ENCODE measurements around the gene MET. TPM values are rescaled to one million over a fixed set of nuclear protein-coding genes. Genes with fewer than 3 reads are reported as not detected.

MET gene
- total and polyA plus RNA-seq, 2 of the 13 experiments (the other 11 are each of a cell fraction or from before 2014, with no cell fraction given), result 21.8 to 31.5 TPM

DNA sequence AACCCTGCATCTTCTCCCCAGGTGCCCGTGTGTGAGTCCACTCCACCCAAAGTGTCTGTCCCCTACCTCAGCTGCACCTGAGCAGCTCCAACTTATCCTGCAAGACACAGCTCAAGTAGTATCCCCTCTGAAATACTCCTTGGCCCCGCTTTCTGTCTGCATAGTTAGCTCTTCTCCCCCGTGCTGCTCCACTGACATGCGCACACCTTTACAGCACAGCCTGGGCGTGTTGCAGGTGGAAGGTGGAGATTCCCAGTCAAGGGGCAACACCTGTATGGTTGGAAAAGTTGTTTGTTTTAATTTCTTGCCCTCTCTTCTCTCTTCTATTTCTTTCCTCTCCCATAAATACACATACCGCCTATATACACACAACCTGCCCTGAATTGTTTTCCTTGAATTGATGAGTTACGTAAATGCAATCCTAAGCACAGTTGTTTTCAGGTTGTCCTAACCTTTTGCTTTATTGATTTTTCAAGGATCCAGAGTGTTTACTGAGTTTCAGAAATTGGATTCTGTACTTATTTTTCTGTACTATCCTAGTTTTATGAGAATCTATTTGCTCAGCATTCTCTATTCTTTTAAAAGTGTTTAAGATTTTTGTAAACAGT lies 14.9 kb downstream of the MET start:
- peak overlapping the region; percentile 62 for H3K4me2 ChIP-seq (ENCODE audit: low read depth, low read length)
- CTCF ChIA-PET (ENCODE audit: low intra/inter-chr PET ratio, low total read pairs), result no interaction called here
- 52% methylated on average over 7 of the region's 7 CpGs for WGBS (ENCODE audit: low lambda C conversion rate)
- FAIRE-seq (no peak), DNase-seq (ENCODE audit: low spot score) (peak; percentile 70), ATAC-seq (peak; percentile 88)
- peaks cover 33% of the 10 kb centered on the region for H3K79me2 ChIP-seq (ENCODE audit: insufficient read depth, low read length)
- 0 out of 6 replicates have a peak overlapping the region, but pooled peaks of 1 of the 3 experiments have one; percentile 15 for H3K4me3 ChIP-seq (replicated peaks in 1 of 3; ENCODE audit: insufficient read depth in 1 of 3, low read depth in 2 of 3, low read length in 3 of 3)
- no peak overlapping the region for H3K9ac ChIP-seq (ENCODE audit: insufficient read depth, low read depth, low read length)
- peaks cover 46% of the 10 kb centered on the region for H3K4me1 ChIP-seq (ENCODE audit: insufficient read depth, low read length)
- peak overlapping the region; percentile 47 for H3K27ac ChIP-seq (ENCODE audit: extremely low read length, insufficient read depth, low read length)
- no peak overlapping the region for H2AFZ ChIP-seq (ENCODE audit: low read length)
- no TSS peak for BruUV-seq (replicated peaks)
- H4K20me1 ChIP-seq (ENCODE audit: insufficient read depth, low read length), result no peaks in the 10 kb centered on the region
- in situ Hi-C loops (cut with HindIII; ENCODE audit: extremely low pct_ligation_motif_present, low pct_unique_long_range_greater_than_20kb) (no loop called here), intact Hi-C loops (cut with micrococcal nuclease; ENCODE audit: unreplicated experiment) (loop anchor here (5.0 kb wide), 1 partner anchor 115 kb away; no protein-coding TSS in a partner anchor)
- POLR2A ChIA-PET, result interaction anchor here (1.0 kb wide), 1 partner anchor 124 kb away, joined by 3 read pairs; no protein-coding TSS in a partner anchor
- no peaks in the 10 kb centered on the region for H3K27me3 ChIP-seq (ENCODE audit: control insufficient read depth in 1 of 2, insufficient read depth in 2 of 2, low read length in 2 of 2)
- no peaks in the 10 kb centered on the region for H3K36me3 ChIP-seq (replicated peaks in 1 of 2; ENCODE audit: control insufficient read depth in 1 of 2, insufficient read depth in 2 of 2, low read length in 2 of 2)
- no peaks in the 10 kb centered on the region for H3K9me3 ChIP-seq (ENCODE audit: low read length)
- no peak for TF ChIP-seq RAD21 (CRISPR knock-in tag; IDR thresholded peaks at IDR 0.05)
- TF ChIP-seq POGZ (CRISPR knock-in tag; IDR thresholded peaks at IDR 0.05), result peak; percentile 80
- TF ChIP-seq, protein P1, sequence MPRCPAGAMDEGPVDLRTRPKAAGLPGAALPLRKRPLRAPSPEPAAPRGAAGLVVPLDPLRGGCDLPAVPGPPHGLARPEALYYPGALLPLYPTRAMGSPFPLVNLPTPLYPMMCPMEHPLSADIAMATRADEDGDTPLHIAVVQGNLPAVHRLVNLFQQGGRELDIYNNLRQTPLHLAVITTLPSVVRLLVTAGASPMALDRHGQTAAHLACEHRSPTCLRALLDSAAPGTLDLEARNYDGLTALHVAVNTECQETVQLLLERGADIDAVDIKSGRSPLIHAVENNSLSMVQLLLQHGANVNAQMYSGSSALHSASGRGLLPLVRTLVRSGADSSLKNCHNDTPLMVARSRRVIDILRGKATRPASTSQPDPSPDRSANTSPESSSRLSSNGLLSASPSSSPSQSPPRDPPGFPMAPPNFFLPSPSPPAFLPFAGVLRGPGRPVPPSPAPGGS (CRISPR knock-in tag; IDR thresholded peaks at IDR 0.05), result no peak
- TF ChIP-seq, protein P2, sequence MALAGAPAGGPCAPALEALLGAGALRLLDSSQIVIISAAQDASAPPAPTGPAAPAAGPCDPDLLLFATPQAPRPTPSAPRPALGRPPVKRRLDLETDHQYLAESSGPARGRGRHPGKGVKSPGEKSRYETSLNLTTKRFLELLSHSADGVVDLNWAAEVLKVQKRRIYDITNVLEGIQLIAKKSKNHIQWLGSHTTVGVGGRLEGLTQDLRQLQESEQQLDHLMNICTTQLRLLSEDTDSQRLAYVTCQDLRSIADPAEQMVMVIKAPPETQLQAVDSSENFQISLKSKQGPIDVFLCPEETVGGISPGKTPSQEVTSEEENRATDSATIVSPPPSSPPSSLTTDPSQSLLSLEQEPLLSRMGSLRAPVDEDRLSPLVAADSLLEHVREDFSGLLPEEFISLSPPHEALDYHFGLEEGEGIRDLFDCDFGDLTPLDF (CRISPR knock-in tag; IDR thresholded peaks at IDR 0.05), result no peak
- TF ChIP-seq HOMEZ (CRISPR knock-in tag; IDR thresholded peaks at IDR 0.05; ENCODE audit: low read depth), result peak; percentile 87
- TF ChIP-seq, protein P3, sequence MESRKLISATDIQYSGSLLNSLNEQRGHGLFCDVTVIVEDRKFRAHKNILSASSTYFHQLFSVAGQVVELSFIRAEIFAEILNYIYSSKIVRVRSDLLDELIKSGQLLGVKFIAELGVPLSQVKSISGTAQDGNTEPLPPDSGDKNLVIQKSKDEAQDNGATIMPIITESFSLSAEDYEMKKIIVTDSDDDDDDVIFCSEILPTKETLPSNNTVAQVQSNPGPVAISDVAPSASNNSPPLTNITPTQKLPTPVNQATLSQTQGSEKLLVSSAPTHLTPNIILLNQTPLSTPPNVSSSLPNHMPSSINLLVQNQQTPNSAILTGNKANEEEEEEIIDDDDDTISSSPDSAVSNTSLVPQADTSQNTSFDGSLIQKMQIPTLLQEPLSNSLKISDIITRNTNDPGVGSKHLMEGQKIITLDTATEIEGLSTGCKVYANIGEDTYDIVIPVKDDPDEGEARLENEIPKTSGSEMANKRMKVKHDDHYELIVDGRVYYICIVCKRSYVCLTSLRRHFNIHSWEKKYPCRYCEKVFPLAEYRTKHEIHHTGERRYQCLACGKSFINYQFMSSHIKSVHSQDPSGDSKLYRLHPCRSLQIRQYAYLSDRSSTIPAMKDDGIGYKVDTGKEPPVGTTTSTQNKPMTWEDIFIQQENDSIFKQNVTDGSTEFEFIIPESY (CRISPR knock-in tag; IDR thresholded peaks at IDR 0.05), result peak; percentile 41; the same call in 1 of the 2 replicates
- TF ChIP-seq, protein P4, sequence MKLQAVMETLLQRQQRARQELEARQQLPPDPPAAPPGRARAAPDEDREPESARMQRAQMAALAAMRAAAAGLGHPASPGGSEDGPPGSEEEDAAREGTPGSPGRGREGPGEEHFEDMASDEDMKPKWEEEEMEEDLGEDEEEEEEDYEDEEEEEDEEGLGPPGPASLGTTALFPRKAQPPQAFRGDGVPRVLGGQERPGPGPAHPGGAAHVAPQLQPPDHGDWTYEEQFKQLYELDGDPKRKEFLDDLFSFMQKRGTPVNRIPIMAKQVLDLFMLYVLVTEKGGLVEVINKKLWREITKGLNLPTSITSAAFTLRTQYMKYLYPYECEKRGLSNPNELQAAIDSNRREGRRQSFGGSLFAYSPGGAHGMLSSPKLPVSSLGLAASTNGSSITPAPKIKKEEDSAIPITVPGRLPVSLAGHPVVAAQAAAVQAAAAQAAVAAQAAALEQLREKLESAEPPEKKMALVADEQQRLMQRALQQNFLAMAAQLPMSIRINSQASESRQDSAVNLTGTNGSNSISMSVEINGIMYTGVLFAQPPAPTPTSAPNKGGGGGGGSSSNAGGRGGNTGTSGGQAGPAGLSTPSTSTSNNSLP (IDR thresholded peaks at IDR 0.05; ENCODE audit: low read depth, low read length), result peak; percentile 68; the same call in 1 of the 2 replicates
- TF ChIP-seq ZFP1 (CRISPR knock-in tag; IDR thresholded peaks at IDR 0.05), result peak; percentile 60; the same call in 1 of the 2 replicates
- TF ChIP-seq PTBP1 (IDR thresholded peaks at IDR 0.05; ENCODE audit: low read depth, low read length, poor library complexity, severe bottlenecking), result no peak
- peak; percentile 80 for TF ChIP-seq ISL2 (CRISPR knock-in tag; IDR thresholded peaks at IDR 0.05)
- peak; percentile 35; the same call in 1 of the 2 replicates for TF ChIP-seq ZNF670 (CRISPR knock-in tag; IDR thresholded peaks at IDR 0.05; ENCODE audit: borderline replicate concordance)
- peak; percentile 29 to 69; a peak in 3 of 4 replicates for TF ChIP-seq NR2F1 (CRISPR knock-in tag; IDR thresholded peaks at IDR 0.05)
- TF ChIP-seq DNMT3B (CRISPR knock-in tag; conservative IDR thresholded peaks at IDR 0.05), result no peak
- peak; percentile 93 for TF ChIP-seq MIXL1 (CRISPR knock-in tag; IDR thresholded peaks at IDR 0.05)

Data from HepG2 (cell line).